A549 (cell line): ENCODE results near the gene GYPE.
"Not testable (repeated sequence)": the region's sequence is repeated elsewhere in the genome, so short reads cannot be mapped to it uniquely, and the experiment has no call there.

Source experiments
- CEBPB ChIP-seq, 2 experiments: fragments of >200 bp in 1 of 2; sonication (Bioruptor Twin) in 1 of 2; formaldehyde crosslinking in 1 of 2; IDR thresholded peaks; 2 replicates each; pipeline ENCODE4 v1.6.1; 2012 to 2016
- CTCF ChIP-seq: fragments of >200 bp; sonication (Bioruptor Twin); formaldehyde crosslinking; IDR thresholded peaks from 3 replicates; pipeline ENCODE4 v1.5.1; 2016
- KDM5A ChIP-seq: fragments of 200-600 bp; sonication (generic); IDR thresholded peaks from 2 replicates; pipeline ENCODE4 v1.6.1; 2016; ENCODE audit warnings: antibody characterized with exemption, mild to moderate bottlenecking
- MAFK ChIP-seq: fragments of 450-650 bp; IDR thresholded peaks from 2 replicates; pipeline ENCODE4 v1.6.1; 2014; ENCODE audit not compliant: partially characterized antibody
- MAX ChIP-seq: IDR thresholded peaks from 2 replicates; pipeline ENCODE4 v1.6.1; 2012
- POLR2A ChIP-seq: IDR thresholded peaks from 2 replicates; pipeline ENCODE4 v1.6.1; 2012; ENCODE audit warnings: mild to moderate bottlenecking, low read length
- REST ChIP-seq: fragments of 200-600 bp; sonication (generic); IDR thresholded peaks from 2 replicates; pipeline ENCODE4 v1.6.1; 2016; ENCODE audit warnings: antibody characterized with exemption, mild to moderate bottlenecking, moderate library complexity
- USF2 ChIP-seq: fragments of 450-650 bp; IDR thresholded peaks from 2 replicates; pipeline ENCODE4 v1.6.1; 2014; ENCODE audit warnings: antibody characterized with exemption
- ZFP36 ChIP-seq: fragments of 450-650 bp; IDR thresholded peaks from 2 replicates; pipeline ENCODE4 v1.6.1; 2014; ENCODE audit warnings: borderline replicate concordance; ENCODE audit not compliant: partially characterized antibody

- TF ChIP-seq MAFK; REST; CTCF; ZFP36; MAX; CEBPB (IDR thresholded peaks at IDR 0.05); POLR2A; USF2; KDM5A: not testable (repeated sequence)
Observed at GRCh38 chr4:143856017-143856557, 49.3 kb downstream of the GYPE start.
